GM18868 (cell line): ENCODE results near the gene RNF220.
A peak's percentile ranks its signal among the peaks of the same experiment; 100 is the strongest.

Experiments used
- ATAC-seq: cut with Tn5 transposase; IDR thresholded peaks from one replicate; pipeline ENCODE4 v1.9.1; 2021; ENCODE audit warnings: mild to moderate bottlenecking, moderate library complexity; ENCODE audit not compliant: unreplicated experiment

Gene RNF220

DNA sequence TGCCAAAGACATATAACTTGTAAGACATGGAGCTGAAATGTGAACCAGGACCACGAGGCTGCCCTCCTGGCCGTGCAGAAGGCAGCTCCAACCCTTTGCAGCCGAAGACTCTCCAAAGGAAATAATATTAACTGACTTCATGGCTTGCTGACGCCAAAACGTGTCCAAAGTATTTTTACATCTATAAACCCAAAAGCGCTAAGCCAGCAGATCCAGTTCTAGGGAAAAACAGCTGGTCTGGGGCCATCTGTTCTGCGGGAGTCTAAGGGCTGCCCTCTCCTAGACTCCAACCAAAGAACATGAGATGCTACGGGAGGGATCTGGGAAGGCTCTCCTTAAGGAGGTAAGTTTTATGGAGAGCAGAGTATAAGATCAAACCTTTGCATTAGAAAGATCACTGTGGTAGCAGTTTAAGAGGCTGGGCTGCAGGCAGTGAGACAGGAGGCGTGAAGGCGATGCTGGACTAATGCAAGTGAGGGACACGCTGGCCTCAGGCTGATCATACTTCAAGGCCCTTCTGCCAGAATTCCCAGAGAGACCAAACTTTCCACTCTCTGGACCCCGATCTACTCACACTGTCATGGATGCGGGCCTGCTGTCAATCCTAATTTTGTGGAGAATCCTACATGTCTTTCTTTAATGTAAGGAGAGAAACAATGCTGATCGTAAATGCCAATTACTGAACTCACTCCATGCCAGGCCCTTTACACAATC lies 268.1 kb downstream of the RNF220 start:
- ATAC-seq = no peak

DNA sequence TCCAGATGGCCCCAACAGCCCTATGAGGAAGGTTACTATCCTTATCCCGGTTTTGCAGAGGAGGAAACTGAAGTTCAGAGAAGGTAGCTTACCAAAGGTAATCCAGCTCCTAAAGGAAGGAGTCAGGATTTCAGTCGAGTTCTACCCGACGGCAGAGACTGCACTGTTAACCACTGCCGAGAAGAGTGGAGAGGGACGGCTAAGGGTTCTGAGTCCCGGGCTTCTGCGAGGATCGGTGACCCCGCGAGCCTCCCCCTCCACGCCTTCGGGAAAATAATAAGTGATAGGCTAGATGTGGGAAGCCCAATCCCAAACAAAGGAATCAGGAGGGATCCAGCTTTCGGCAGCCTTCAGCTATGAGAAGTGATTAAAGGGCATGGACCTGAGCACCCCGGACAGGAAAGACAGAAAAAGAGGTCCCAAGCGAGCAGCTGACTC lies 268.6 kb downstream of the RNF220 start:
- ATAC-seq = no peak

DNA sequence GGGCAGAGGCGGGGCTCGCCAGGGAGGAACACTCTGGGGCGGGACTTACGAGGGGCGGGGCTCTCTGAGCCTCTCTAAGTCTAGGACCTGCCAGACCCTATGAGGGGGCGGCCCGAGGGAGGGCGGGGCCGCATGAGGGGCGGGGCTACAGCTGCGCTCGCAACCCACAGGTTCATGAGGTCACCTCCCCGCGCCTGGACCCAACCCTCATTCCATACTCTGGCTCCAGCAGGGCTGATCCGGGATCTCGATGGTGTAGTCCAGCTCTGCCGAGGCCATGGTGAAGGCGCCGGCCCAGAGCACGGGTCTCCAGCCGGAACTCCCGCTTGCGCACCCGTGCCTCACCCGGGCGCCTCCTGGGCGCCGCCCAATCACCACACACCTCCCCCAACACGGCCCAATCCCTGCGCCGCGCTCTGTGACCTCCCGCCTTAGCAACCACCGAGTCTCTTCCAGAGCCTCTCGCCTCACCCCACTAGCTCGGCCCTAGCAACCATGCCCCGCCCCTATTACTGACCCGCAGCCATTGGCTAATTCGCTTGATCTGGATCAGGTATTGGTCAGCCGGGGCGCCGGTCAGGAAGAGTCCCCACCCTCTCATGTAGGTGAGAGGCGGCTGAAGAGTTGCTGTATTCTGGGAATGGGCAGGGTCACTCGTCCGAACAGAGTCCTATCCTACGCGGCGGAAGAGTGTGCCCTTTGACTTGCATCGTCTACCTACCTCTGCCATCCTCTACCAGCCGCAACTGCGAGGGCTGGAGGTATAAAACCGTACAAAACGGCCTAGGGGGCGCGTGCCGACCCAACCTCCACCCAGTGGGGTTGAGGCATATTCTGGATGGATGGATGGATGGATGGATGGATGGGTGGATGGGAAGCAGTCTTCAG lies 269.3 kb downstream of the RNF220 start, which contains the start of the genes ARMH1 and TMEM53:
Gene ARMH1 (plus strand): TSS at position 602 of the 888 bp plus-strand sequence. CDS start 14,984 bp downstream, outside the sequence.
Gene TMEM53 (minus strand): TSS at position 369 of the 888 bp plus-strand sequence. CDS start 90 bp downstream, at position 279.
- ATAC-seq = peak; percentile 87

DNA sequence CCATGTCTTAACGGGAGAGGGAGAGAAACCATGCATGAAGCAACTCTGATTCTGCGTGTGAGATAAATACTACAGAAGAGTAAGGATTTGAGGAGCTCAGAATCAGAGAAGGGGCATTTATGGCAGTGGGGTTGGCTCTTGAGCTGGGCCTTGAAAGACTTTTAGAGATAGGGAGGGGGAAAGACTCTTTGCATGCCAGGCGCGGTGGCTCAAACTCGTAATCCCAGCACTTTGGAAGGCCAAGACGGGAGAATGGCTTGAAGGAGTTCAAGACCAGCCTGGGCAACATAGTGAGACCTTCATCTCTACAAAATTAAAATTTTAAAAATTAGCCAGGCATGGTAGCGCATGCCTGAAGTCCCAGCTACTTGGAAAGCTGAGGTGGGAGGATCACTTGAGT lies 270.1 kb downstream of the RNF220 start:
- no peak for ATAC-seq

DNA sequence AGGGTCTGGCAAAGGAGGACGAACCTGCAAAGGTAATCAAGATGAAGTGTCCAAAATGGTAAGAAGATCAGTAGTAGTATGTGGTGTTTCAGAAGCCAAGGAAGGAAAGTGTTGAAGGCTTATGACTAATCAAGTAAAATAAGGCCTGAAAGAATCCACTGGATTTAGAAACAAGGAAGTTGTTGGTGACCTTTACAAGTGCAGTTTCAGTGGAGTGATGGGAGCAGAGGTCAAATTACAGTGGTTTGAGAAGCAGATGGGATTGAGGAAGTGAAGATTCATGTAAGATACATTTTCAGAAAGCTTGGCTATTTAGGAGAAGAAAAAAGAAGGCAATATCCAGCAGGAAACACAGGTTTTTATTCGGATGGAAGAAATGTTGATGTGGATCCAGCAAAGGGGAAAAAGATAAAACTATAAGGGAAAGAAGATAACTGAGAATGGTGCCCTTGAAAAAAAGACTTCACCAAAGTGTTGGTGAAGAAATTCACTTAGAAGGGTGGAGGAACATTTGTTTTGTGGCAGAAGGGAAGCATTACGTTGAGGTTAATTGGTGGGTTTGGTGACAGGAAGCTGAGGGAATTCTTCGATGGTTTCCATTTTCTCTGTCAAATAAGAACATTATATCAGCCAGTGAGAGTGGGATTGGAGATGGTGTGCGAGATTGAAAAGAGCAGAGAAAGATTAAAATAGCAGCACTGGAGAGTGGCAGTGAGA lies 271.6 kb downstream of the RNF220 start:
- no peak for ATAC-seq

DNA sequence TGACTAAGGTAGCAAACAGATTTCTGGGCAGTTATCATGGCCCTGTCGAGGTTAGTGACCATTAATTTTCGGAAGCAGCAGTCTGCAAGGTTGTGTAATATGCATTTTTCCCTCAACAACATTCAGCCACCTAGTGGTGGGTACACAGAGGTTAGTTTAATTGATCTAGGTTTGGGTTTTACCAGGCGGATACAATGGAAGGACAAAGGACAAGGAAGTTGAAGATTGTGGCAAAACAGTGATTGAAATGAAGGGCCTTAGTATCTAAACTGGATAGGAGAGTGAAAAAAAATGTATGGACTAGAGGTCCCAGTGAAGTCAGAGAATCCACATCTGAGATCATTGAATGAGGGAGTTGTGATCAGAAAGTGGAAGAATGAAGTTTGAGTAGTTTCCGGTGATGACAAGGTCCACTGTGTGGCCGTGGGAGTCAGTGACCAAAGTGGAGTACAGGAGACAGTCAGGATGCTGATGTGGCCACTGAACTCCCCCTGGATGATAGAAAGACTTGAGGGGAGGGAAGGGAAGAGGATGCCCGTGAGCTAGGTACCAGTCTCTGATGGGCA lies 272.2 kb downstream of the RNF220 start:
- no peak for ATAC-seq

DNA sequence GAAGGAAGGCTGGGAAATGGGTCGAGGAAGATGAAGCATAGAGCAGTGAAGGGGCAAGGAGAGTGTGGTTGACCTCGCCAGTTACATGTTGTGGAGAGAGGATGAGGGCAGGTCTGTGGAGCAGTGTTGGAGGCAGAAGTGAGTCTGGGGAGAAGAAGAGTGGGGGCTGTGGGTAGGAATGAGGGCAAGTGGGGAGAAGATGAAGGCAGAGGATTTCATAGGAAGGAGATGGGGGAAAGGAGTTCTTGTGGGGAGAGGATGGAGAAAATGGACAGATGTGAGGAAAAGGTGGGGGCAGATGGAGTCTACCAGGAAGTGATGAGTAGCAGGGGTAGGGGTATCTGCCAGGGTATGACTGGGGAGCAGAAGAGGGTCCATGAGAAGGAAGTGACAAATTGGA lies 273.1 kb downstream of the RNF220 start:
- ATAC-seq = no peak

DNA sequence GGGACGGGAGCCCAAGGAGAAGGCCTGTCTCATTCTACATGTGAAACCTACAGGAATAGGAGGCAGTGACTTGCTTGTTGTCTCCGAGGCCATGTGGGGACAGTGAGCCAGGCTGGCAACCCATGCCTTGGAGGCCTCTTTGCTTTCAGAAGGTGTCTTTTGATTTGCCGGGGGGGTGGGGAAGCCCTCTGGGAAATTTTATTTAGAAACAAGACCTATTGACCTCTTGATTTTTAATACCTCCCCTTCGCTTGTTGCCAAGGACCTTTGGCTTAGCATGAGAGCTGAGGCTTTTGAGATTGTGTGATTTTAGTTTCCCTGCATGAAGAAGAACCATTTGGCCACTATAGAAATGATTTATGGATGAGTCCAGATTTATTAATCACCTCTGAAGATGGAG lies 273.6 kb downstream of the RNF220 start:
- no peak for ATAC-seq

DNA sequence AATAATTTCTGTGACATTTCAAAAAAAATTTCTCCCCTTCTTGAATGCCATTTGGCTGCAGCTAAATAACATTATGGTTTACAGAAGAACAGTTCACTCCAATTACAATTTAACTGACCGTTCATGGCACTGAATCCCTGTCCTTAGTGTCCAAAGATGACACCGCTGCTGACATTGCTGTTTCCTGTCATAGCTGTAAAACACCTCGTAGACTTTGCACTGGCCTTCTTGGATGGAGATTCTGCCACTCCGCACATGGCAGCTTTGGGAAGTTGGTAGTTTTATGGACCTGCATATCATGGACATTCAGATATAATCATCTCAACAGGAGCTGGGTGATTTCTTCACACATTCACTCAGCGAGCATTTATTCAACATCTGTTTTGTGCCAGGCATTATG lies 274.4 kb downstream of the RNF220 start:
- no peak for ATAC-seq

DNA sequence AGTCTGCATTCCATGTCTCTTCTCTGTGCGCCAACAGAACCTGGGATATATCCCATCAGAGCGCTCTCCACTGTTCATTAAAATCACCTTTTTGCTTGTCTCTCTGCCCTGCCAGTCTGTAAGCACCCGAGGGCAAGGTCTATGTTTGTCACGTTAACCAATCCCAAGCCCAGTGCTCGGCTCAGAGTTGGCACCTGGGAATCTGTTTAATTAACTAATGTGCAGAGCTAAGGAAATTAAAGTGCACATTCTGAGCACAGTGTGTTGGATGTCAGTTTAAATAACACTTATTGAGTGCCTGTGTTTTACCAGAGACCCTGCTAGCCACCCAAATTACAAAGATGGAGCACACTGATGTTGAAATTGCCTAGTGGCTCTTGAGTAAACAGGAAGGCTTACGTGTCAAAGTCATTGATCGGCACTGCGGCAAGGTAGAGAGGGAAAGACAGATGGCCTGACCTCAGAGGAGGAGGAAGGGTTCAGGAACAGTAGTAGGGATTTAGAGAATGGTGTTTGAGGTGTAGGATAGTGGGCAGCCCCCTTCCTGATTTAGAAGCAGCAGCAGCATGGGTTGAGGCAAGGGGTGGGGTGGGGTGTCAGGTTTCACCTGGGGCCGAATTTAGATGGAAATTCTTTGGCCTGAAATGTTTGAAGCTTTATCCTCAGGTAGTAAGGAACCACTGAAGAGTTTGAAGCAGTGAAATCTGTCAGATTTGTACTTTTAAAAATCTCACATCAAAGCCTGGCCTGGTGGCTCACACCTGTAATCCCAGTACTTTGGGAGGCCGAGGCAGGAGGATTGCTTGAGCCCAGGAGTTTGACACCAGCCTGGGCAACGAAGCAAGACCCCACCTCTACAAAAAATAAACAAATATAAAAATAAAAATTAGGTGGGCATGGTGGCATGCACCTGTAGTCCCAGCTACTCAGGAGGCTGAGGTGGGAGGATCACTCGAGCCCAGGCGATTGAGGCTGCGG lies 277.1 kb downstream of the RNF220 start:
- no peak for ATAC-seq

DNA sequence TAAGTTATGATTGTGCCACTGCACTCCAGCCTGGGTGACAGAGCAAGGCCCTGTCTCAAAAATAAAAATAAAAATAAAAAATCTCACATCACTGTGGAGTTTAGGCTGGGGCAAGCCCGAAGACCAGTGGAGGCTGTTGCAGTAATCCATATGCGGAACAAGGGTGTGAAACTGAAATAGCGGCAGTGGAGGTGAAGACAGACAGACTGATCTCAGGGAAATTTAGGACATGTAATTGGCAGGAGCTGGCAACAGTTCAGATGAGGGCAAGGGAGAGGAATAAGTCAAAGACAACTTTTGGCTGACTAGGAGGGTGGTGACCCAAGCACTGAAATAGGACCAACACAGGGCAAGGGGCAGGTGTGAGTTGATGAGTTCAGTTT lies 277.8 kb downstream of the RNF220 start:
- ATAC-seq = no peak

DNA sequence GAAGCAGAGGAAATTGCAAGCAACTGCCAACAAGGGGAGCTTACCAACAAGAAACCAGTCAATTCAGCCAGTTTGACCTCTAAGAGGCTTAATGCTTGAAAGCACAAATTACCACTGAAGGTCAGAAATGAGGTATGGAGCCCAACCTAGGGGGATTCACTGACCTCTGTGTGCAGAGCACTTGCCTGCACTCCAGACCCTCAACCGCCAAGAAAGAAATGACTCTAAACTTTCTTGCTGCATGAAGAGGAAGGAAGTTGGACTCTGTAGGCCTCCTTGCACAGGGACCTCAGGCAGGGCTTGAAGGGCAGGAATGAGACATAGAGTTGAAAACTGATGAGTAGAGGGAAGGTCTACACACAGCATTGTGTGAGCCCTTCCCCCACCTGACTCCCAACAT lies 279.5 kb downstream of the RNF220 start:
- peak; percentile 75 for ATAC-seq

DNA sequence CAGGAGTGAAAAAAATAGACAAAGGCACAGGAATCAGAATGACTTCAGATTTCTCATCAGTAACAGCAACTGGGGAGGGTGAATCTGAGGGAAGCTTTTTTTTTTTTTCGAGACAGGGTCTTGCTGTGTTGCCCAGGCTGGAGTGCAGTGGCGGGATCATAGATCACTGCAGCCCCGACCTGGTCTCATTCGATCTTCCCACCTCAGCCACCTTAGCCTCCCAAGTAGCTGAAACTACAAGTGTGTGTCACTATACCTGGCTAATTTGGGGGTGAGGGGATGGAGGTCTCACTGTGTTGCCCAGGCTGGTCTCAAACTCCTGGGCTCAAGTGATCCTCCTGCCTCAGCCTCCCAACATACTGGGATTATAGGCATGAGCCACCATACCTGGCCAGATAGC lies 280.2 kb downstream of the RNF220 start:
- no peak for ATAC-seq

DNA sequence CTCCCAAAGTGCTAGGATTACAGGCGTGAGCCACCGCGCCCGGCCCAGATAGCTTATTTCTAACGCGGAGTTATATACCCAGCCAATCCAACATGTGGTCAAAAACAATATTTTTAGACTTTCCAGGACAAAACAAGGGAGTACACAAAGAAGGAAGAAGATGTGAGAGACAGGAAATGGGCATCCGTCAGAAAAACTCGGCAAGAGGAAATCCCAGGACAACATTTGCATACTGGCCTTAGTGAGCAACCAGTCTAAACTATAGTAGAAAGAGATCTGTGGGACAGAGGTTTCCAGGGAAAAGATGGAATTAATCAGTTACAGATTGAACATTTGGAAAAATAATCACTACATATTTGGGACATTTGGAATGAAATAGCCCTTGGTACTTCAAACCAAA lies 280.8 kb downstream of the RNF220 start:
- no peak for ATAC-seq

DNA sequence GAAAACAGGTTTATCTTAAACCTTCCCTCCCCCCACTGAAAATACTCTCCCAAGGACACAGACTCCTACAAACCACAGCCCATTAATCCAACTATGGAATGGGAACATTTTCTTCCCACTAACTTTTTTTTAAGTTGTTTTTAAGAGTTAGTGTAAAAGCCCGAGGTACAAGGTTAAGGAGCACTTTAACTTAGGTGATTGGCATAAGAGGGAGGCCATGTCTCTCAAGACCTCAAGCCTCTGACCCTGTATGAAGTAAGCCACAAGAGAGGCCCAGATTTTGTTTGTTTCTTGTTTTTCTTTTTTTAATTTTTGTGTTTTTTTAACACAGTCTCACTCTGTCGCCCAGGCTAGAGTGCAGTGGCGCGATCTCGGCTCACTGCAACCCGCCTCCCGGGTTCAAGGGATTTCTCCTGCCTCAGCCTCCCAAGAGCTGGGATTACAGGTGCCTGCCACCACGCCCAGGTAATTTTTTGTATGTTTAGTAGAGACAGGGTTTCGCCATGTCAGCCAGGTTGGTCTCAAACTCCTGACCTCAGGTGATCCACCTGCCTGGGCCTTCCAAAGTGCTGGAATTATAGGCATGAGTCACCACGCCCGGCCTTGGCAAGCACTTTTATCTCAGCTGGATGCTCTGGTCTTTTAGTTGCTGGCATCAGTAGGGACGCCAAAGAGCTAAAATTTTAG lies 283.8 kb downstream of the RNF220 start:
- ATAC-seq = no peak

DNA sequence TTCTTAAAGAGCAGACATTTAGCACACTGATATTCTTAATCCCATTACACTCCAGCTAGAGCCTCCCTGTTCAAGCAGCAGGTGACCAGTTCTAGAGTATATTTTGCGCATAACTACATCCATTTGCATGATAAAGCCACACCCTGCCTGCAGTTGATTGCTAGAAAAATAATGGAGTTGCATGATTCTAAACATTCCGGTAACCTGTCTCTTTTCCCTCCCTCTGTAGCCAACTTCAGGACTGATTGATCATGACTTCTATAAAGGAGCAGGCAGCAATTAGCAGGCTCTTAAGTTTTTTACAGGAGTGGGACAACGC lies 284.4 kb downstream of the RNF220 start:
- ATAC-seq = no peak

DNA sequence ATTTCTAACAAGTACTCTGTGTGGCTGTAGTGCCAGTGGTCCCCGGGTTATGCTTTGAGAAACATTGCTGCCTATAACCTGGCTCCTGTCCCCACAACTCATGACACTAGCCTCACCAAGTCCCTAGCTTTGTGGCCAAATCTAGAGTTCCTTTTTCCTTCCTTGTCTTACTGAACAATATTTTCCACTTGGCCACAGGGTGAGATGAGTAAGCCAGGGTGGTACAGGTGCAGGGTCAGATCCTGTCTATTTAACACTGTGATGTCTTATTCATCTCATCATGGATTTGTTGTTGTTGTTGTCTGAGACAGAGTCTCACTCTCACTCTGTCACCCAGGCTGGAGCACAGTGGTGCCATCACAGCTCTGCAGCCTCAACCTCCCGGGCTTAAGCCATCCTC lies 288.1 kb downstream of the RNF220 start:
- ATAC-seq = no peak

DNA sequence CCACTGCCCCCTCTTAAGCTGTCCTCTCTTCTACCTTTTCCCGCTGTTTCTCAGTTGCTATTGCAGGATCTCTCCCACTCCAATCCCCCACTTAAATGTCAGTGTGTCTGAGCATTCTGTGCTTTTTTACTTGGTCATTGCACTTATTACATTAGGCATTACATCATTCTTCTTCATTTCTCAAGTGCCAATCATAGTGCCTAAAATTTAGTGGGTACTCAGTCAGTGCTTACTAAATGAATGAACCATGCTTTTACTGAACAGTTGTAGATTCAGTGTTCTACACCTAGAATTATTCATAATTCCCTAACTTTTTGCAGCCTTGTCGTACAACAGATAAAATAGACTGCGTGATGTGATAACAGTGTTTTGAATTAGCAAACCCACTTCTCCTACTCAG lies 288.8 kb downstream of the RNF220 start:
- no peak for ATAC-seq

DNA sequence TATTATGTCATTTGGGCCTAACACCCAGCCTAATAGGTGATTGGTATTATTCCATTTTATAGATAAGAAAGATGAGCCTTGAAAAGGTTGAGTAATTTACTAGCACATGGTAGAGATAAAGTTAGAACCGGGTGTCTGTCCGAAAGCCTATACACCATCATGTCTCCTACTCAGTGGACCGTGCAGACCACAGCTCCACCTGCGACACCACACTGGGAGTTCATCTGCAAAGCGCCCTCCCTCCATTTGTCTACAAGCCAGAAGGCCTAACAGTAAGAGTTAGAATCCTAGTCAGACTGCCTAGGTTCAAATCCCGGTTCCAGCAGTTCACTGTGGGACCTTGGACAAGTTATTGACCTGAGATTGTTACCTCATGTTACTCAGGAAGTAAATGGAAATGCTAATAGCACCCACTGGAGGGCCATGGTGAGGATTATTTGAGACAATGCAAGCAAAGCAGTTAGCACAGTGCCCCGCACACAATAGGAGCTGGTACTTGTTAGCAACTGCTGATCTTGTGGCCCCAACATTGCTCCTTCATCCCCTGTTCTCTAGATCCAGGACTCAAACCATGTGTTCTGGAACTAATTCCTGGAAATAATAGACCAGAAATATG lies 289.9 kb downstream of the RNF220 start:
- ATAC-seq = peak; percentile 74
